Measurements from ENCODE around the gene JMJD7.

Gene JMJD7

DNA sequence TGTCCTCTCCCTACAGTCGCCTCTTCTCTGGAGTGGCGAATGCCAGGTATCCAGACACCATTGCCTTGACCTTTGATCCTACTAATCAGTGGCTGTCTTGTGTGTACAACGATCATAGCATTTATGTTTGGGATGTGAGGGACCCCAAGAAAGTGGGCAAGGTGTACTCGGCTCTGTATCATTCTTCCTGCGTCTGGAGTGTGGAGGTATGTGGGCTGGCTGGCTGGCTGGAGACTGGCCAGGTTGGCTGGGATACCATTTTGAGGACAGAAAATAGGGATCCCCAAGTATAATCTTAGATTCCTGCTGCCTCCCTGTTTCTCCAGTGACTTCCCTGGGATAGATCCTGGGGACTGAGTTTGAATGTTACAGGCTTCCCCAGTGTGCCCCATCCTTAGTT, 13.4 kb upstream of the JMJD7 start:
- H3K9me3 ChIP-seq (ENCODE audit: insufficient read depth, low read length, severe bottlenecking): no peaks in the 10 kb centered on the region
- no peaks in the 10 kb centered on the region for H3K79me2 ChIP-seq (ENCODE audit: insufficient read depth, low read length)
- H3K36me3 ChIP-seq (ENCODE audit: insufficient read depth, low read length): peaks cover 62% of the 10 kb centered on the region
- no peaks in the 10 kb centered on the region for H3K4me1 ChIP-seq (ENCODE audit: insufficient read depth, low read length)
- ATAC-seq (ENCODE audit: insufficient read depth, low read depth) (no peak), DNase-seq (no peak)
- H3K9ac ChIP-seq (ENCODE audit: low read depth, low read length): no peak overlapping the region
- H3K4me2 ChIP-seq (ENCODE audit: insufficient read depth, low read length): no peak overlapping the region
- H3K4me3 ChIP-seq (ENCODE audit: low read depth in 1 of 2, low read length in 2 of 2): no peak overlapping the region
- no peaks in the 10 kb centered on the region for H3K27me3 ChIP-seq (ENCODE audit: insufficient read depth, low read length, poor library complexity)
- TF ChIP-seq, protein P1, sequence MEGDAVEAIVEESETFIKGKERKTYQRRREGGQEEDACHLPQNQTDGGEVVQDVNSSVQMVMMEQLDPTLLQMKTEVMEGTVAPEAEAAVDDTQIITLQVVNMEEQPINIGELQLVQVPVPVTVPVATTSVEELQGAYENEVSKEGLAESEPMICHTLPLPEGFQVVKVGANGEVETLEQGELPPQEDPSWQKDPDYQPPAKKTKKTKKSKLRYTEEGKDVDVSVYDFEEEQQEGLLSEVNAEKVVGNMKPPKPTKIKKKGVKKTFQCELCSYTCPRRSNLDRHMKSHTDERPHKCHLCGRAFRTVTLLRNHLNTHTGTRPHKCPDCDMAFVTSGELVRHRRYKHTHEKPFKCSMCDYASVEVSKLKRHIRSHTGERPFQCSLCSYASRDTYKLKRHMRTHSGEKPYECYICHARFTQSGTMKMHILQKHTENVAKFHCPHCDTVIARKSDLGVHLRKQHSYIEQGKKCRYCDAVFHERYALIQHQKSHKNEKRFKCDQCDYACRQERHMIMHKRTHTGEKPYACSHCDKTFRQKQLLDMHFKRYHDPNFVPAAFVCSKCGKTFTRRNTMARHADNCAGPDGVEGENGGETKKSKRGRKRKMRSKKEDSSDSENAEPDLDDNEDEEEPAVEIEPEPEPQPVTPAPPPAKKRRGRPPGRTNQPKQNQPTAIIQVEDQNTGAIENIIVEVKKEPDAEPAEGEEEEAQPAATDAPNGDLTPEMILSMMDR (IDR thresholded peaks at IDR 0.05; ENCODE audit: borderline replicate concordance, extremely low read depth, low read length, poor library complexity, severe bottlenecking): no peak
- no peak overlapping the region for H2AFZ ChIP-seq (ENCODE audit: low read depth, low read length)
- no peak overlapping the region for H3K27ac ChIP-seq (ENCODE audit: low read length)
- no peaks in the 10 kb centered on the region for H4K20me1 ChIP-seq (ENCODE audit: insufficient read depth, low read length)

- no peaks in the 10 kb centered on the region for H3K9me3 ChIP-seq (ENCODE audit: insufficient read depth, low read length, severe bottlenecking)
- no peaks in the 10 kb centered on the region for H3K4me1 ChIP-seq (ENCODE audit: insufficient read depth, low read length)
- DNase-seq (no peak), ATAC-seq (ENCODE audit: insufficient read depth, low read depth) (no peak)
- no peak overlapping the region for H3K9ac ChIP-seq (ENCODE audit: low read depth, low read length)
- no peaks in the 10 kb centered on the region for H4K20me1 ChIP-seq (ENCODE audit: insufficient read depth, low read length)
- H3K4me3 ChIP-seq (ENCODE audit: low read depth in 1 of 2, low read length in 2 of 2): no peak overlapping the region
- H3K27ac ChIP-seq (ENCODE audit: low read length): no peak overlapping the region
- no peaks in the 10 kb centered on the region for H3K27me3 ChIP-seq (ENCODE audit: insufficient read depth, low read length, poor library complexity)
- H3K79me2 ChIP-seq (ENCODE audit: insufficient read depth, low read length): no peaks in the 10 kb centered on the region
- H3K4me2 ChIP-seq (ENCODE audit: insufficient read depth, low read length): no peak overlapping the region
- TF ChIP-seq, protein P1 (IDR thresholded peaks at IDR 0.05; ENCODE audit: borderline replicate concordance, extremely low read depth, low read length, poor library complexity, severe bottlenecking): no peak
- no peak for TF ChIP-seq EZH2 (IDR thresholded peaks at IDR 0.05; ENCODE audit: borderline replicate concordance, low read depth, low read length, severe bottlenecking)
- H3K36me3 ChIP-seq (ENCODE audit: insufficient read depth, low read length): peaks cover 82% of the 10 kb centered on the region
- no peak overlapping the region for H2AFZ ChIP-seq (ENCODE audit: low read depth, low read length)
Measured at GRCh38 chr15:41816788-41817187, 11.1 kb upstream of the JMJD7 start.

GRCh38 chr15:41817327-41817726, 10.6 kb upstream of the JMJD7 start:
- no peak overlapping the region for H2AFZ ChIP-seq (ENCODE audit: low read depth, low read length)
- no peaks in the 10 kb centered on the region for H3K27me3 ChIP-seq (ENCODE audit: insufficient read depth, low read length, poor library complexity)
- no peaks in the 10 kb centered on the region for H3K4me1 ChIP-seq (ENCODE audit: insufficient read depth, low read length)
- H3K79me2 ChIP-seq (ENCODE audit: insufficient read depth, low read length): no peaks in the 10 kb centered on the region
- H3K4me3 ChIP-seq (ENCODE audit: low read depth in 1 of 2, low read length in 2 of 2): no peak overlapping the region
- H3K9me3 ChIP-seq (ENCODE audit: insufficient read depth, low read length, severe bottlenecking): no peaks in the 10 kb centered on the region
- H3K9ac ChIP-seq (ENCODE audit: low read depth, low read length): no peak overlapping the region
- no peak for ATAC-seq (ENCODE audit: insufficient read depth, low read depth)
- H3K4me2 ChIP-seq (ENCODE audit: insufficient read depth, low read length): no peak overlapping the region
- TF ChIP-seq EZH2 (IDR thresholded peaks at IDR 0.05; ENCODE audit: borderline replicate concordance, low read depth, low read length, severe bottlenecking): no peak
- TF ChIP-seq, protein P1 (IDR thresholded peaks at IDR 0.05; ENCODE audit: borderline replicate concordance, extremely low read depth, low read length, poor library complexity, severe bottlenecking): no peak
- no peak for DNase-seq
- peaks cover 80% of the 10 kb centered on the region for H3K36me3 ChIP-seq (ENCODE audit: insufficient read depth, low read length)
- no peak overlapping the region for H3K27ac ChIP-seq (ENCODE audit: low read length)
- H4K20me1 ChIP-seq (ENCODE audit: insufficient read depth, low read length): no peaks in the 10 kb centered on the region

DNA sequence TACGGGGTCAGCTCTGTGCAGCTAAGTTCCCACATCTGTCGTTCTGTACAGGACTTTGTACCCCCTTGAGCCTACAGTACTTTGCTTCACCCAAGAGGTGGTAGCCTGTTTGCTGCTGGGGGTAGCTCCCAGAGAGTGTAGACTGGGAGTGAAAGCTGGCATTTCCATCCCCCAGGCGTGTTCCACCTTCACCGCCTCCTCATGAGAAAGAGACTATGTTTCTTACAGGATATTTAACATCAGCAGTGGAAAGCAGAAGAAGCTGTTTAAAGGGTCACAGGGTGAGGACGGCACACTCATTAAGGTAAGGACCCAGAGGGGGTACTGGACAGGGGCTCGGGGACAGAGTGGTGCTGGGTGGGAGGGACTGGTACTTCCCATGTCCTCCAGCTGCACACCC, 10.1 kb upstream of the JMJD7 start:
- no peaks in the 10 kb centered on the region for H3K4me1 ChIP-seq (ENCODE audit: insufficient read depth, low read length)
- H3K27me3 ChIP-seq (ENCODE audit: insufficient read depth, low read length, poor library complexity): no peaks in the 10 kb centered on the region
- no peak overlapping the region for H2AFZ ChIP-seq (ENCODE audit: low read depth, low read length)
- no peaks in the 10 kb centered on the region for H4K20me1 ChIP-seq (ENCODE audit: insufficient read depth, low read length)
- no peak overlapping the region for H3K4me3 ChIP-seq (ENCODE audit: low read depth in 1 of 2, low read length in 2 of 2)
- H3K4me2 ChIP-seq (ENCODE audit: insufficient read depth, low read length): no peak overlapping the region
- H3K9ac ChIP-seq (ENCODE audit: low read depth, low read length): no peak overlapping the region
- no peak for TF ChIP-seq EZH2 (IDR thresholded peaks at IDR 0.05; ENCODE audit: borderline replicate concordance, low read depth, low read length, severe bottlenecking)
- TF ChIP-seq, protein P1 (IDR thresholded peaks at IDR 0.05; ENCODE audit: borderline replicate concordance, extremely low read depth, low read length, poor library complexity, severe bottlenecking): no peak
- H3K9me3 ChIP-seq (ENCODE audit: insufficient read depth, low read length, severe bottlenecking): no peaks in the 10 kb centered on the region
- DNase-seq (no peak), ATAC-seq (ENCODE audit: insufficient read depth, low read depth) (no peak)
- H3K79me2 ChIP-seq (ENCODE audit: insufficient read depth, low read length): no peaks in the 10 kb centered on the region
- H3K36me3 ChIP-seq (ENCODE audit: insufficient read depth, low read length): peaks cover 79% of the 10 kb centered on the region
- no peak overlapping the region for H3K27ac ChIP-seq (ENCODE audit: low read length)

All from DND-41 (cell line).